A549 (cell line): ENCODE data around the gene TFDP1. TPM values are rescaled to one million over a fixed set of nuclear protein-coding genes. Genes with fewer than 3 reads are reported as not detected.

ENCODE experiments used
- ATAC-seq, 2 experiments: fragments of 200-7000 bp in 1 of 2; fragments of >200 bp in 1 of 2; cut with Nextera tagmentation in 1 of 2; cut with Tn5 transposase in 1 of 2; 3 replicates each; pipeline versions ENCODE4 v1.8.0 to v1.9.1; 2018 to 2020; ENCODE audit warnings: mild to moderate bottlenecking in 1 of 2, moderate library complexity in 1 of 2
- CTCF ChIA-PET: fragments of 300-600 bp; sonication (Branson Sonifier 250); formaldehyde crosslinking; extraction: SDS; loops from one replicate; lab custom pipeline; 2021; ENCODE audit warnings: antibody characterized with exemption, inconsistent platforms; lab: Yijun Ruan, JAX
- POLR2A ChIA-PET: fragments of 350-600 bp; formaldehyde crosslinking; extraction: SDS; loops from one replicate; lab custom pipeline; 2021; ENCODE audit warnings: antibody characterized with exemption, inconsistent platforms; lab: Yijun Ruan, JAX
- DNase-seq, 2 experiments: peaks; one replicate each; pipeline versions ENCODE4 v3.0.0 to v3.0.0-alpha.2; 2011 to 2016; ENCODE audit warnings: low read depth in 1 of 2, low spot score in 1 of 2
- FAIRE-seq: peaks from 2 replicates; lab custom pipeline; 2011; peaks lifted over from hg19 to GRCh38; lab: Jason Lieb, UNC
- H3K27ac ChIP-seq, 2 experiments: fragments of >200 bp; sonication (Bioruptor Twin); formaldehyde crosslinking; 3 replicates each; pipeline ENCODE4 v1.5.1; 2016 to 2017
- H3K4me1 ChIP-seq: fragments of >200 bp; sonication (Bioruptor Twin); formaldehyde crosslinking; 3 replicates; pipeline ENCODE4 v1.6.1; 2016
- H3K4me2 ChIP-seq: fragments of >200 bp; sonication (Bioruptor Twin); formaldehyde crosslinking; 3 replicates; pipeline ENCODE4 v1.6.1; 2016
- H3K4me3 ChIP-seq: fragments of >200 bp; sonication (Bioruptor Twin); formaldehyde crosslinking; 3 replicates; pipeline ENCODE4 v1.5.1; 2016
- H3K9me3 ChIP-seq: fragments of >200 bp; sonication (Bioruptor Twin); formaldehyde crosslinking; 3 replicates; pipeline ENCODE4 v1.6.1; 2016
- BHLHE40 ChIP-seq: IDR thresholded peaks from 2 replicates; pipeline ENCODE4 v1.6.1; 2012; ENCODE audit warnings: low read depth, low read length, inconsistent platforms
- CHD2 ChIP-seq: fragments of 150-350 bp; IDR thresholded peaks from 2 replicates; pipeline ENCODE4 v1.6.1; 2014; ENCODE audit warnings: low read length; ENCODE audit not compliant: partially characterized antibody
- CTCF ChIP-seq: fragments of >200 bp; sonication (Bioruptor Twin); formaldehyde crosslinking; IDR thresholded peaks from 3 replicates; pipeline ENCODE4 v1.5.1; 2016
- E2F6 ChIP-seq: IDR thresholded peaks from 2 replicates; pipeline ENCODE4 v1.6.1; 2012; ENCODE audit warnings: low read depth, borderline replicate concordance
- EHF ChIP-seq: fragments of 250-450 bp; sonication (Bioruptor Pico); IDR thresholded peaks from 2 replicates; pipeline ENCODE4 v1.5.0; 2020; ENCODE audit warnings: mild to moderate bottlenecking
- ELK1 ChIP-seq: fragments of 150-350 bp; IDR thresholded peaks from 2 replicates; pipeline ENCODE4 v1.6.1; 2014; ENCODE audit warnings: low read depth, mild to moderate bottlenecking, low read length
- ESRRA ChIP-seq: fragments of 150-350 bp; IDR thresholded peaks from 2 replicates; pipeline ENCODE4 v1.6.1; 2014; ENCODE audit warnings: mild to moderate bottlenecking, low read length, borderline replicate concordance
- FOSB ChIP-seq: fragments of 250-450 bp; sonication (Bioruptor Pico); IDR thresholded peaks from 2 replicates; pipeline ENCODE4 v1.5.0; 2020; ENCODE audit warnings: mild to moderate bottlenecking, moderate library complexity
- FOSL2 ChIP-seq, 2 experiments: fragments of 450-650 bp in 1 of 2; fragments of >200 bp in 1 of 2; sonication (Bioruptor Twin) in 1 of 2; formaldehyde crosslinking; IDR thresholded peaks; 2 replicates each; pipeline versions ENCODE4 v1.5.0 to v1.6.1; 2016 to 2020; ENCODE audit warnings: mild to moderate bottlenecking in 1 of 2, moderate library complexity in 1 of 2
- HDAC2 ChIP-seq: fragments of 200-600 bp; sonication (generic); IDR thresholded peaks from 2 replicates; pipeline ENCODE4 v1.6.1; 2016
- HEYL ChIP-seq: fragments of 250-450 bp; sonication (Bioruptor Pico); IDR thresholded peaks from 2 replicates; pipeline ENCODE4 v1.8.0; 2021; ENCODE audit warnings: mild to moderate bottlenecking, moderate library complexity
- HOXB13 ChIP-seq: fragments of 250-450 bp; sonication (Bioruptor Pico); IDR thresholded peaks from 2 replicates; pipeline ENCODE4 v1.5.0; 2020; ENCODE audit warnings: low read depth, mild to moderate bottlenecking, moderate library complexity
- JUN ChIP-seq, 2 experiments: fragments of >200 bp; sonication (Bioruptor Twin); formaldehyde crosslinking; IDR thresholded peaks; 2 replicates in 1 of 2; 3 replicates in 1 of 2; pipeline ENCODE4 v1.6.1; 2016 to 2017
- JUNB ChIP-seq: fragments of >200 bp; sonication (Bioruptor Twin); formaldehyde crosslinking; IDR thresholded peaks from 2 replicates; pipeline ENCODE4 v1.6.1; 2016
- MYC ChIP-seq: IDR thresholded peaks from 2 replicates; pipeline ENCODE4 v1.6.1; 2012; ENCODE audit warnings: mild to moderate bottlenecking, inconsistent platforms, low read length, improper control_type of control experiment, borderline replicate concordance
- NR3C1 ChIP-seq: fragments of >200 bp; sonication (Bioruptor Twin); formaldehyde crosslinking; IDR thresholded peaks from 3 replicates; pipeline ENCODE4 v1.6.1; 2017
- POLR2AphosphoS2 ChIP-seq: conservative IDR thresholded peaks from 2 replicates; pipeline ENCODE4 v1.6.1; 2012; ENCODE audit warnings: low read length, improper control_type of control experiment, inconsistent platforms
- ZC3H11A ChIP-seq: fragments of 450-650 bp; IDR thresholded peaks from 2 replicates; pipeline ENCODE4 v1.6.1; 2014; ENCODE audit warnings: antibody characterized with exemption, mild to moderate bottlenecking
- ZSCAN20 ChIP-seq: fragments of 250-450 bp; sonication (Bioruptor Pico); IDR thresholded peaks from 2 replicates; pipeline ENCODE4 v1.8.0; 2022; ENCODE audit warnings: mild to moderate bottlenecking, moderate library complexity
- WGBS: methylation state at CpG from one replicate; pipeline ENCODE4 v1.1.6; 2017; ENCODE audit errors: missing lambda C conversion rate; 5-methylcytosine and 5-hydroxymethylcytosine counted together
- polyA plus RNA-seq, 4 experiments: library from polyadenylated mRNA; depleted of rRNA in 3 of 4; stranded (reverse); fragments of >200 nt; fragmentation: RNase III in 1 of 4; extraction: RNeasy Plus Mini Kit Qiagen cat#74134 plus additional on column Dnase treatment in 1 of 4; gene quantifications; 2 replicates in 3 of 4; 3 replicates in 1 of 4; pipeline ENCODE4 v1.2.3, GENCODE V29; 2011 to 2017
- TF ChIP-seq, protein P1 (sequence below): fragments of >200 bp; sonication (Bioruptor Twin); formaldehyde crosslinking; IDR thresholded peaks from 3 replicates; pipeline ENCODE4 v1.6.1; 2016
- TF ChIP-seq, protein P2 (sequence below): fragments of 250-450 bp; sonication (Bioruptor Pico); IDR thresholded peaks from 2 replicates; pipeline ENCODE4 v1.5.0; 2021; ENCODE audit warnings: mild to moderate bottlenecking, moderate library complexity, borderline replicate concordance

Gene TFDP1
- polyA plus RNA-seq, 2 of the 4 experiments (the other 2 are of a cell fraction) = 73.2 to 88.4 TPM

DNA sequence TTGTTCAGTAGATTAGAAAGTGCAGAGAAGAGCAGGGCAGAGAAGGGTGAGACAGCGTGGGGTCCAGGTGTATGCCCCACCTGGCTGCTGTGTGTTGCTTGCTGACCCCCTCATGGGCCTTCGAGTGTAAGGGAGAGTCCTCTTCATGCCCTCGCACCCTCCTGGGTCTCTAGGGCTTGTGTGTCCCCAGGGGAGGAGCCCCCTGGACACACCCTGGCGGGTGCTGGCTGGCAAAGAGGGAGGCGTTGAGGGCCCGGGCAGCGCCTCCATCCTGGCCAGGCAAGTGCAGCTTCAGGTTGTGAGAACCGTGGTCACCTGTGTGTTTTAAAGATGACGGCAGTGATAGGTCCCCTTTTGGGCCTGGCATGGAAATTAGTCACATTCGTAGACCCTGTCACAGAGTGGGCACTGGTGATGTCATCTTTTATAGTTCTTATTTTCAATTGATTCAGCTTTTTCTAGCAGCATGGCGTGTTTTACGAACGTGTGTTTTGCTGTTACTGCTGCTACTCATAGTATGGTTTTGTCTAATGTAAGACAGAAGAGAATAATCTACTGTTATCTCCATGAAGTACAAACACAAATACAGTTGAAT, 18.7 kb downstream of the TFDP1 start (continued):
- TF ChIP-seq, protein P1, sequence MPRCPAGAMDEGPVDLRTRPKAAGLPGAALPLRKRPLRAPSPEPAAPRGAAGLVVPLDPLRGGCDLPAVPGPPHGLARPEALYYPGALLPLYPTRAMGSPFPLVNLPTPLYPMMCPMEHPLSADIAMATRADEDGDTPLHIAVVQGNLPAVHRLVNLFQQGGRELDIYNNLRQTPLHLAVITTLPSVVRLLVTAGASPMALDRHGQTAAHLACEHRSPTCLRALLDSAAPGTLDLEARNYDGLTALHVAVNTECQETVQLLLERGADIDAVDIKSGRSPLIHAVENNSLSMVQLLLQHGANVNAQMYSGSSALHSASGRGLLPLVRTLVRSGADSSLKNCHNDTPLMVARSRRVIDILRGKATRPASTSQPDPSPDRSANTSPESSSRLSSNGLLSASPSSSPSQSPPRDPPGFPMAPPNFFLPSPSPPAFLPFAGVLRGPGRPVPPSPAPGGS = no peak
- TF ChIP-seq MYC (no peak), POLR2AphosphoS2 (no peak)

DNA sequence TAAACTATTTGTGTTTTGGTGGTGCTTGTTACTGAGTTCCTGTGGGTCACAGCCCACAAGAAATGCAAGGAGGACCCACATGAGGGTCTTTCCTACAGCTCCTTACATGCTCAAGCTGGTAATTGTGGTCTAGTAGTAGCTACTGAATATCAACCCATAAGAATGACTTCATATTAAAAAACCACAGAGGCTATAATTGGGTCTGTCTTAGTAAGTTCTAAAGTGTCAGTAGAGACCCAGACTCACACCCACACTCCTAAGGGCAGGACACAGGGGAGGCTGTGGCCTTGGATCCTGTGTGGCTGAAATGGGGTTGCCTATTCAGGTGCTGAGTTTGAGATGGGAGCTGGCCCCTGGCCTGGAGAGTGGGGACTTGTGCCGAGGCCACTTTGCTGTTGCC, 19.6 kb downstream of the TFDP1 start:
- TF ChIP-seq ZC3H11A (no peak), FOSB (CRISPR knock-in tag) (no peak), NR3C1 (no peak), ZSCAN20 (CRISPR knock-in tag) (no peak), ESRRA (no peak), BHLHE40 (no peak), JUNB (no peak), HOXB13 (CRISPR knock-in tag) (no peak), HEYL (CRISPR knock-in tag) (no peak), JUN (IDR thresholded peaks at IDR 0.05) (no peak), CHD2 (no peak), E2F6 (no peak), MYC (no peak), EHF (CRISPR knock-in tag) (no peak), HDAC2 (no peak), FOSL2 (IDR thresholded peaks at IDR 0.05) (no peak), FOSL2 (CRISPR knock-in tag; IDR thresholded peaks at IDR 0.05) (no peak), ELK1 (no peak), CTCF (no peak)
- TF ChIP-seq, protein P2, sequence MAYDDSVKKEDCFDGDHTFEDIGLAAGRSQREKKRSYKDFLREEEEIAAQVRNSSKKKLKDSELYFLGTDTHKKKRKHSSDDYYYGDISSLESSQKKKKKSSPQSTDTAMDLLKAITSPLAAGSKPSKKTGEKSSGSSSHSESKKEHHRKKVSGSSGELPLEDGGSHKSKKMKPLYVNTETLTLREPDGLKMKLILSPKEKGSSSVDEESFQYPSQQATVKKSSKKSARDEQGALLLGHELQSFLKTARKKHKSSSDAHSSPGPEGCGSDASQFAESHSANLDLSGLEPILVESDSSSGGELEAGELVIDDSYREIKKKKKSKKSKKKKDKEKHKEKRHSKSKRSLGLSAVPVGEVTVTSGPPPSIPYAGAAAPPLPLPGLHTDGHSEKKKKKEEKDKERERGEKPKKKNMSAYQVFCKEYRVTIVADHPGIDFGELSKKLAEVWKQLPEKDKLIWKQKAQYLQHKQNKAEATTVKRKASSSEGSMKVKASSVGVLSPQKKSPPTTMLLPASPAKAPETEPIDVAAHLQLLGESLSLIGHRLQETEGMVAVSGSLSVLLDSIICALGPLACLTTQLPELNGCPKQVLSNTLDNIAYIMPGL (CRISPR knock-in tag) = no peak
- DNase-seq = no peak
- POLR2A ChIA-PET = no interaction called here
- no peak for FAIRE-seq
- Histone ChIP-seq H3K9me3 (no peaks in the 10 kb centered on the region), H3K4me3 (no peak overlapping the region), H3K4me2 (no peak overlapping the region), H3K27ac (no peak overlapping the region), H3K4me1 (no peaks in the 10 kb centered on the region)
- WGBS = no CpG with 5 or more reads among the region's 1 CpG
- CTCF ChIA-PET = no interaction called here
- no peak for ATAC-seq
